WTC11 (cell line): ENCODE data around the gene PCBP1. TPM values are rescaled to one million over a fixed set of nuclear protein-coding genes. Genes with fewer than 3 reads are reported as not detected.
A peak's percentile ranks its signal among the peaks of the same experiment; 100 is the strongest.

Experiments used
- ATAC-seq: fragments of 200-7000 bp; cut with Tn5 transposase; 2 replicates; pipeline ENCODE4 v1.10.0; 2021; ENCODE audit warnings: mild to moderate bottlenecking, moderate library complexity
- CTCF ChIA-PET: fragments of 300-600 bp; sonication (Branson Sonifier 250); formaldehyde crosslinking; loops from one replicate; lab custom pipeline; 2021; ENCODE audit warnings: antibody characterized with exemption; lab: Charles Lee
- POLR2A ChIA-PET: fragments of 350-600 bp; sonication (Branson Sonifier 250); formaldehyde crosslinking; loops from one replicate; lab custom pipeline; 2021; ENCODE audit warnings: antibody characterized with exemption; lab: Charles Lee
- DNase-seq: peaks from one replicate; pipeline ENCODE4 v3.0.0; 2021; ENCODE audit warnings: low spot score
- H3K27ac Mint-ChIP-seq: 2 replicates; pipeline ENCODE4 v1.8.0; 2021; ENCODE audit warnings: mixed read lengths
- H3K27me3 Mint-ChIP-seq: 2 replicates; pipeline ENCODE4 v1.8.0; 2021; ENCODE audit warnings: low read depth, mild to moderate bottlenecking, moderate library complexity, mixed read lengths
- H3K36me3 Mint-ChIP-seq: 2 replicates; pipeline ENCODE4 v1.8.0; 2021; ENCODE audit warnings: mixed read lengths
- H3K4me1 Mint-ChIP-seq: 2 replicates; pipeline ENCODE4 v1.8.0; 2022; ENCODE audit warnings: mixed read lengths
- H3K4me3 Mint-ChIP-seq: 2 replicates; pipeline ENCODE4 v1.8.0; 2021; ENCODE audit warnings: mild to moderate bottlenecking, moderate library complexity, mixed read lengths
- H3K9me3 Mint-ChIP-seq: 2 replicates; pipeline ENCODE4 v1.8.0; 2021; ENCODE audit warnings: mixed read lengths
- ARID4B ChIP-seq: sonication (generic); formaldehyde crosslinking; IDR thresholded peaks from 2 replicates; pipeline ENCODE4 v1.8.0; 2023; ENCODE audit warnings: missing genetic modification reagents, mild to moderate bottlenecking, borderline replicate concordance
- ATF1 ChIP-seq: sonication (generic); formaldehyde crosslinking; IDR thresholded peaks from 2 replicates; pipeline ENCODE4 v1.8.1; 2023; ENCODE audit warnings: mild to moderate bottlenecking, moderate library complexity, missing genetic modification reagents
- CBFB ChIP-seq: sonication (generic); formaldehyde crosslinking; IDR thresholded peaks from 2 replicates; pipeline ENCODE4 v1.8.1; 2022; ENCODE audit warnings: mild to moderate bottlenecking, low read depth, missing genetic modification reagents
- GRHL2 ChIP-seq: fragments of 250-450 bp; sonication (Bioruptor Pico); IDR thresholded peaks from 2 replicates; pipeline ENCODE4 v1.8.0; 2022; ENCODE audit warnings: mild to moderate bottlenecking, moderate library complexity; ENCODE audit not compliant: insufficient replicate concordance, severe bottlenecking
- IRF2 ChIP-seq: sonication (generic); formaldehyde crosslinking; IDR thresholded peaks from 2 replicates; pipeline ENCODE4 v1.8.0; 2022; ENCODE audit warnings: low read depth, missing genetic modification reagents, borderline replicate concordance
- JUN ChIP-seq: sonication (generic); formaldehyde crosslinking; IDR thresholded peaks from 2 replicates; pipeline ENCODE4 v1.8.0; 2023; ENCODE audit warnings: mild to moderate bottlenecking, missing genetic modification reagents
- NFATC4 ChIP-seq: fragments of 250-450 bp; sonication (Bioruptor Pico); IDR thresholded peaks from 2 replicates; pipeline ENCODE4 v1.9.0; 2021; ENCODE audit warnings: mild to moderate bottlenecking
- OVOL2 ChIP-seq: fragments of 250-450 bp; sonication (Bioruptor Pico); IDR thresholded peaks from 2 replicates; pipeline ENCODE4 v1.9.0; 2021; ENCODE audit warnings: mild to moderate bottlenecking, borderline replicate concordance
- PRDM15 ChIP-seq: sonication (generic); formaldehyde crosslinking; IDR thresholded peaks from 2 replicates; pipeline ENCODE4 v1.8.0; 2022; ENCODE audit warnings: missing genetic modification reagents
- ZNF121 ChIP-seq: sonication (generic); formaldehyde crosslinking; IDR thresholded peaks from 2 replicates; pipeline ENCODE4 v1.8.0; 2023; ENCODE audit warnings: missing genetic modification reagents
- ZNF281 ChIP-seq: sonication (generic); formaldehyde crosslinking; IDR thresholded peaks from 2 replicates; pipeline ENCODE4 v1.8.0; 2023; ENCODE audit warnings: mild to moderate bottlenecking, missing genetic modification reagents
- total RNA-seq: library from RNA; stranded (reverse); gene quantifications from 3 replicates; pipeline ENCODE4 v1.2.3, GENCODE V29; 2021

PCBP1 gene
- total RNA-seq, 1 experiment from 2014 or later, result 489 TPM

GRCh38 chr2:70121627-70122372, 34.5 kb downstream of the PCBP1 start:
- DNase-seq (no peak), ATAC-seq (no peak)
- Mint-ChIP-seq H3K27ac (peak overlapping the region; percentile 43; the same call in 1 of the 2 replicates), H3K36me3 (no peaks in the 10 kb centered on the region), H3K4me3 (no peak overlapping the region), H3K27me3 (no peaks in the 10 kb centered on the region; the same call in 1 of the 2 replicates), H3K4me1 (peaks cover 53% of the 10 kb centered on the region), H3K9me3 (no peaks in the 10 kb centered on the region)
- CTCF ChIA-PET, result interaction anchor here (0.9 to 2.2 kb wide), 3 partner anchors 11 to 51 kb away, joined by 3 to 6 read pairs (median 5); no protein-coding TSS in a partner anchor
- POLR2A ChIA-PET, result interaction anchor here (0.7 to 4.7 kb wide), 5 partner anchors 21 to 208 kb away, joined by 3 to 60 read pairs (median 29); partner anchors contain the start of genes MXD1 and PCBP1
- TF ChIP-seq GRHL2 (CRISPR knock-in tag) (no peak), ATF1 (CRISPR knock-in tag) (no peak), NFATC4 (CRISPR knock-in tag) (no peak), JUN (no peak), IRF2 (CRISPR knock-in tag) (no peak), ARID4B (CRISPR knock-in tag) (no peak), PRDM15 (CRISPR knock-in tag) (no peak)

DNA sequence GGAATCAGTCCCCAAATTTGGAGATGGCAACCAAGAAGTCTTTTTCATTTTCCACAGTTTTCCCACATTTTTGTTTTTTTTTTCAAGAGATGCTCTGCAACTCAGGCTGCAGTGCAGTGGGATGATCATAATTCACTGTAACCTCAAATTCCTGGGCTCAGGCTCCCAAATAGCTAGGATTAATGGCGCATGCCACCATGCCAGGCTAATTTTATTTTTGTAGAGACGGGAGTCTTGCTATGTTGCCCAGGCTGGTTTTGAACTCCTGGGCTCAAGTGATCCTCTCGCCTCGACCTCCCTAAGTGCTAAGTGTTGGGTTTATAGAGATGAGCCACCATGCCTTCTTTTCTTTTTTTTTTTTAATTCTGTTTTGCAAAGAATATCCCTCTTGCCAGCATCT, 35.2 kb downstream of the PCBP1 start:
- Mint-ChIP-seq H3K9me3 (no peaks in the 10 kb centered on the region), H3K4me3 (peak overlapping the region; percentile 97; the same call in 1 of the 2 replicates), H3K27me3 (no peaks in the 10 kb centered on the region; the same call in 1 of the 2 replicates), H3K27ac (peak overlapping the region; percentile 100), H3K4me1 (peaks cover 53% of the 10 kb centered on the region), H3K36me3 (no peaks in the 10 kb centered on the region)
- ChIA-PET POLR2A (interaction anchor here (0.5 to 4.7 kb wide), 6 partner anchors 20 to 526 kb away, joined by 3 to 60 read pairs (median 18); partner anchors contain the start of genes MXD1 and PCBP1), CTCF (interaction anchor here (0.9 to 2.2 kb wide), 3 partner anchors 10 to 51 kb away, joined by 3 to 6 read pairs (median 5); no protein-coding TSS in a partner anchor)
- DNase-seq, result no peak
- TF ChIP-seq ZNF281 (CRISPR knock-in tag), result no peak
- TF ChIP-seq ZNF121, result 0 out of 2 replicates have a peak, but pooled peaks have one; percentile 51
- TF ChIP-seq CBFB (CRISPR knock-in tag), result no peak
- TF ChIP-seq OVOL2 (CRISPR knock-in tag), result no peak
- ATAC-seq, result no peak
